Esophagus muscularis mucosa (tissue), 4 donors: ENCODE data around the gene SLC27A2. TPM values are rescaled to one million over a fixed set of nuclear protein-coding genes. Genes with fewer than 3 reads are reported as not detected.

Source experiments
- DNase-seq: peaks from one replicate; pipeline ENCODE4 v3.0.0-alpha.2; 2017; ENCODE audit errors: extremely low spot score
- H3K27ac ChIP-seq, 4 donors: fragments of 200-600 bp; sonication (generic); replicated peaks in 1 of 4; 1 replicate in 3 of 4; 2 replicates in 1 of 4; pipeline ENCODE4 v1.5.1; 2016 to 2019; ENCODE audit warnings: mild to moderate bottlenecking in 1 of 4
- H3K27me3 ChIP-seq, 4 donors: fragments of 200-600 bp; sonication (generic); one replicate each; pipeline versions ENCODE4 v1.5.1 to v1.6.0; 2016 to 2019
- H3K36me3 ChIP-seq, 4 donors: fragments of 200-600 bp; sonication (generic); one replicate each; pipeline ENCODE4 v1.5.1; 2016 to 2019
- H3K4me1 ChIP-seq, 4 donors: fragments of 200-600 bp; sonication (generic); one replicate each; pipeline ENCODE4 v1.5.1; 2016 to 2019
- H3K4me3 ChIP-seq, 4 donors: fragments of 200-600 bp; sonication (generic); 1 replicate in 2 of 4; 2 replicates in 2 of 4; pipeline ENCODE4 v1.5.1; 2016 to 2019; ENCODE audit warnings: mild to moderate bottlenecking in 4 of 4, moderate library complexity in 1 of 4
- H3K9me3 ChIP-seq, 4 donors: fragments of 200-600 bp; sonication (generic); 1 replicate in 3 of 4; 2 replicates in 1 of 4; pipeline ENCODE4 v1.5.1; 2016 to 2019
- CTCF ChIP-seq, 3 experiments: fragments of 200-600 bp in 2 of 3; fragments of 450-650 bp in 1 of 3; sonication (generic) in 2 of 3; IDR thresholded peaks; one replicate each; pipeline ENCODE4 v1.5.1; 2017 to 2019; ENCODE audit warnings: antibody characterized with exemption in 3 of 3, mild to moderate bottlenecking in 2 of 3, moderate library complexity in 1 of 3
- EP300 ChIP-seq: sonication (generic); formaldehyde crosslinking; IDR thresholded peaks from one replicate; pipeline ENCODE4 v1.6.1; 2017; ENCODE audit warnings: antibody characterized with exemption
- POLR2A ChIP-seq: fragments of 450-650 bp; IDR thresholded peaks from one replicate; pipeline ENCODE4 v1.6.1; 2017; ENCODE audit warnings: antibody characterized with exemption, moderate library complexity, mild to moderate bottlenecking, low read depth
- POLR2AphosphoS5 ChIP-seq, 2 donors: sonication (generic); formaldehyde crosslinking; IDR thresholded peaks; one replicate each; pipeline ENCODE4 v1.6.1; 2017; ENCODE audit warnings: antibody characterized with exemption in 2 of 2
- WGBS: methylation state at CpG from one replicate; pipeline ENCODE4 v1.1.5; 2018; 5-methylcytosine and 5-hydroxymethylcytosine counted together
- intact Hi-C: fragments of 100-400 bp; cut with DNase I; formaldehyde crosslinking; loops from one replicate; pipeline ENCODE4 v1.15.1; 2023
- total RNA-seq, 4 donors: library from RNA; depleted of rRNA; stranded (reverse); fragments of >200 nt; gene quantifications; one replicate each; pipeline versions ENCODE4 v1.1.0 to v1.2.1, GENCODE V29; 2016

The SLC27A2 gene
- total RNA-seq, 4 donors from 2014 or later, result 0.42 to 1.8 TPM; not detected in 2

- intact Hi-C loops, result no loop called here
- Histone ChIP-seq H3K27me3 (no peaks in the 10 kb centered on the region), H3K9me3 (no peaks in the 10 kb centered on the region), H3K4me1 (no peaks in the 10 kb centered on the region), H3K27ac (no peak overlapping the region), H3K4me3 (no peak overlapping the region), H3K36me3 (no peaks in the 10 kb centered on the region)
- WGBS, result 97% methylated on average over 2 of the region's 2 CpGs
- no peak for TF ChIP-seq POLR2AphosphoS5 (IDR thresholded peaks at IDR 0.05)
- TF ChIP-seq EP300, result no peak
- no peak for TF ChIP-seq POLR2A
- TF ChIP-seq CTCF (IDR thresholded peaks at IDR 0.05), result no peak
- no peak for DNase-seq
Observed at GRCh38 chr15:50219820-50220219, 37.8 kb downstream of the SLC27A2 start.

- Histone ChIP-seq H3K36me3 (no peaks in the 10 kb centered on the region), H3K9me3 (no peaks in the 10 kb centered on the region), H3K27me3 (no peaks in the 10 kb centered on the region), H3K27ac (no peak overlapping the region), H3K4me3 (no peak overlapping the region), H3K4me1 (no peaks in the 10 kb centered on the region)
- TF ChIP-seq POLR2AphosphoS5 (IDR thresholded peaks at IDR 0.05), result no peak
- no peak for TF ChIP-seq CTCF (IDR thresholded peaks at IDR 0.05)
- no peak for TF ChIP-seq EP300
- no peak for TF ChIP-seq POLR2A
- intact Hi-C loops, result no loop called here
- 73% methylated on average over 2 of the region's 2 CpGs for WGBS
- DNase-seq, result no peak
Observed at GRCh38 chr15:50222181-50222580, 40.2 kb downstream of the SLC27A2 start.

GRCh38 chr15:50224606-50225005 lies 42.6 kb downstream of the SLC27A2 start:
- 80% methylated on average over 5 of the region's 5 CpGs for WGBS
- intact Hi-C loops, result no loop called here
- no peak overlapping the region for H3K27ac ChIP-seq
- H3K27me3 ChIP-seq, result no peaks in the 10 kb centered on the region
- H3K36me3 ChIP-seq, result no peaks in the 10 kb centered on the region
- TF ChIP-seq CTCF (IDR thresholded peaks at IDR 0.05) (no peak), POLR2AphosphoS5 (IDR thresholded peaks at IDR 0.05) (no peak), POLR2A (no peak), EP300 (no peak)
- H3K4me1 ChIP-seq, result no peaks in the 10 kb centered on the region
- H3K4me3 ChIP-seq, result no peak overlapping the region
- no peaks in the 10 kb centered on the region for H3K9me3 ChIP-seq
- DNase-seq, result peak; percentile 47

GRCh38 chr15:50225057-50225456 lies 43.1 kb downstream of the SLC27A2 start:
- Histone ChIP-seq H3K27me3 (no peaks in the 10 kb centered on the region), H3K9me3 (no peaks in the 10 kb centered on the region), H3K36me3 (no peaks in the 10 kb centered on the region), H3K27ac (no peak overlapping the region), H3K4me3 (no peak overlapping the region), H3K4me1 (no peaks in the 10 kb centered on the region)
- WGBS, result 98% methylated on average over 1 of the region's 1 CpG
- TF ChIP-seq POLR2A (no peak), POLR2AphosphoS5 (IDR thresholded peaks at IDR 0.05) (no peak), EP300 (no peak), CTCF (IDR thresholded peaks at IDR 0.05) (no peak)
- intact Hi-C loops, result no loop called here
- DNase-seq, result no peak

GRCh38 chr15:50225938-50226337 lies 43.9 kb downstream of the SLC27A2 start:
- no peaks in the 10 kb centered on the region for H3K27me3 ChIP-seq
- no peak for TF ChIP-seq CTCF (IDR thresholded peaks at IDR 0.05)
- no peak for TF ChIP-seq EP300
- TF ChIP-seq POLR2AphosphoS5 (IDR thresholded peaks at IDR 0.05), result no peak
- no peak for TF ChIP-seq POLR2A
- H3K4me1 ChIP-seq, result no peaks in the 10 kb centered on the region
- no peak for DNase-seq
- intact Hi-C loops, result no loop called here
- H3K4me3 ChIP-seq, result no peak overlapping the region
- no peaks in the 10 kb centered on the region for H3K9me3 ChIP-seq
- no peak overlapping the region for H3K27ac ChIP-seq
- H3K36me3 ChIP-seq, result no peaks in the 10 kb centered on the region
- 97% methylated on average over 3 of the region's 3 CpGs for WGBS
